Hematopoietic multipotent progenitor cell (in vitro differentiated cells): ENCODE results near the gene DDIT4. TPM values are rescaled to one million over a fixed set of nuclear protein-coding genes. Genes with fewer than 3 reads are reported as not detected.
A peak's percentile ranks its signal among the peaks of the same experiment; 100 is the strongest.

Experiments used
- DNase-seq, 3 donors: peaks; one replicate each; pipeline ENCODE4 v3.0.0-alpha.2; 2011 to 2015; ENCODE audit warnings: low read depth in 2 of 3, low spot score in 2 of 3
- total RNA-seq: library from RNA; depleted of rRNA; stranded (reverse); fragments of >200 nt; gene quantifications from one replicate; pipeline ENCODE4 v1.2.3, GENCODE V29; 2012

DDIT4 gene
- total RNA-seq, 1 donor: 322 TPM

GRCh38 chr10:72315054-72315453 lies 41.3 kb downstream of the DDIT4 start:
- no peak for DNase-seq

DNA sequence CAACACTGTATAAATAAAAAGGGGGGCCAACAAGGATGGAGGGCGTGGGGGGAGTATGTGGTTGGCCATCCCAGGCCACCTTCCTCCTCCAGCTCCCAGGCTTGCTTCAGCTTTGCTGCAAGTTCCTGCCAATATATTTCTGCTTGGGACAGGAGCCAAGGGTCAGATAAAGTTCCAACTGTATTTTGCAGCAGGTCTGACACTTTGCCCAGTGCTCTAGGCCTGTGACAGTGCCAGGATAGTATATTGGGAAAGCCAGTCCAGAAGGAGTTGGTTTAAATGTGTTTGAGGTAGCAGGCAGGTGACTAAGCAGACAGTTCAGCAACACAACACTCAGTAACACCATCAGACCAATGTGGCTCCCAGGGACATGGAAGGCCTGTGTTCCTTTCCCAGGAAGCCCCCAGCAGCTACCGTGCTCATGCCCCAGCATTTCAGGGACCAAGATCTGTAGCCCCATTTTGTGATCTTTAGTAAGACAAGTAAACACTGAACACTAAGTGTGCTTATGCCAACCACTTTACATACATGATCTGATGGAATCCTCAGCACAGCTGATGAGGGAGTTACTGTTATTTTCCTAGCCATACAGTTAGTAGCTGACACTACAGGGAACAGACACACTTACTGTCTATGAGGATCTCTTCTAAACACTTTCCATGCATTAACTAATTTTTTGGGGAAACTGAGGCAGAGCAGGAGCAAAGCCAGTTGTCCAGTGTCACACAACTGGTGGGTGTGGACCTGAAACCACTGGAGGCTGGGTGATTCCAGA lies 42.1 kb downstream of the DDIT4 start:
- DNase-seq: no peak

- no peak for DNase-seq
Measured at GRCh38 chr10:72316386-72316700, 42.6 kb downstream of the DDIT4 start.

DNA sequence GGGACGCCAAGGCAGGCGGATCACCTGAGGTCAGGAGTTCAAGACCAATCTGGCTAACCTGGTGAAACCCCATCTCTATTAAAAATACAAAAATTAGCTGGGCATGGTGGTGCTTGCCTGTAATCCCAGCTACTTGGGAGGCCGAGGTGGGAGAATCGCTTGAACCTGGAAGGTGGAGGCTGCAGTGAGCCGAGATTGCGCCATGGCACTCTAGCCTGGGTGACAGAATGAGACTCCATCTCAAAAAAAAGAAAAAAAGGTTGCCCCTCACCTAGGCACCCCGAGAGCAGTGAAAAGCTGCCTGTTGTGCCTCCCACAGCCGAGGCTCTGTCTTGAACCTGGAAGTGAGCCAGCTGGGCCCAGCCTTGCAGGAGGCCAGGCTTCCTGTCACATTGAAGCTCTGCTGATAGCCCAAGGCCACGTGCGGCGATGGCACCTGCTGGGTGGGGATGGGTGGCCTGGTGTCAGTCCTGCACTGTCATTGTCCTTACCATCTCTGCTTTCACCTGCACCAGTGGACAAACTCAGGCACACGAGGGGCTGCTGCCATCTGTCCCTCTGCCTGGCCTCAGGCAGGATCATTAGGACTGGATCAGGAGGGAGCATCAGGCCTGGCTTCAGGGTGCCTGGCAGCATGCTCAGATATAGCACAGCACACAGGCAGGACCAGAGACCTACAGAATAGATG lies 43.2 kb downstream of the DDIT4 start:
- peak in 2 of 3 donors; percentile 57 to 78 for DNase-seq

GRCh38 chr10:72318418-72319262 lies 44.9 kb downstream of the DDIT4 start:
- DNase-seq: no peak

GRCh38 chr10:72319416-72320254 lies 45.9 kb downstream of the DDIT4 start:
- peak; percentile 77 to 92 (median 92) for DNase-seq

- DNase-seq: peak in 2 of 3 donors; percentile 86 to 95
Measured at GRCh38 chr10:72320676-72321247, 47.0 kb downstream of the DDIT4 start.

DNA sequence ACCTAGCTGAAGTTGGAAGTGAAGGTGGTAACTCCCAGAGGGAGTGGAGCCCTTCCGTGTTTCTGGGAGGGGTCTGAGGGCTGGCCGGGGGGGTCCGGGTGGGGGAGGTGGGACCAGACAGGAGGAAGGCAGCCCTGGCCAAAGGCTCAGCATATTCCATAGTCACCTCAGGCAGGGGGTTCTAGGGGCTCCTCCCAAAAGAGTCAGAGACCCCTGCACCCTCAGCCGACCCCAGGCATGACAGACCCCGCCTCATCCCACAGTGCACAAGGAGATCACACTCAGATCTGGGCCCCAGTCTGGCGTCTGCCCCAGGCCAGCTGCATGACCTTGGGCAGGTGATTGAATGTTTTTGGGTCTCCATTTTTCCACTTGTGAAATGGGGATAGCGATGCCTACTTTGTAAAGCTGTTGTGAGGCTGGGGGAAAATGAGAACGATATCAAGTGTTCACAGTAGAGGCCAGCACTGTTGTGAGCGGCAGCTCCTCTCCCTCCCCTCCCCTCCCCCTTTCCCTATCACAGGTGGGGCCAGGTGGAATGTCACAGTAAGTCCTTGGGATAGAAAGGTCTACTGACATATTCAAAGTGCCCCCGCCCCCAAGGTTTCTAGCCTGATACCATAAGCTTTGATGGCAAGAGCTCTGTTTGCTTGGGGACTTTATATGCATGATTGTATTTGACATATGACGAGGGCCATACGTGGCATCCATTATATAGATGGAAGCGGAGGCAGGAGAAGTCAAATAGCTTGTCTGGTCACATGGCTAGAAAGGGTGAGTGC lies 47.7 kb downstream of the DDIT4 start:
- no peak for DNase-seq

- DNase-seq: no peak
Measured at GRCh38 chr10:72322030-72322279, 48.2 kb downstream of the DDIT4 start.

DNA sequence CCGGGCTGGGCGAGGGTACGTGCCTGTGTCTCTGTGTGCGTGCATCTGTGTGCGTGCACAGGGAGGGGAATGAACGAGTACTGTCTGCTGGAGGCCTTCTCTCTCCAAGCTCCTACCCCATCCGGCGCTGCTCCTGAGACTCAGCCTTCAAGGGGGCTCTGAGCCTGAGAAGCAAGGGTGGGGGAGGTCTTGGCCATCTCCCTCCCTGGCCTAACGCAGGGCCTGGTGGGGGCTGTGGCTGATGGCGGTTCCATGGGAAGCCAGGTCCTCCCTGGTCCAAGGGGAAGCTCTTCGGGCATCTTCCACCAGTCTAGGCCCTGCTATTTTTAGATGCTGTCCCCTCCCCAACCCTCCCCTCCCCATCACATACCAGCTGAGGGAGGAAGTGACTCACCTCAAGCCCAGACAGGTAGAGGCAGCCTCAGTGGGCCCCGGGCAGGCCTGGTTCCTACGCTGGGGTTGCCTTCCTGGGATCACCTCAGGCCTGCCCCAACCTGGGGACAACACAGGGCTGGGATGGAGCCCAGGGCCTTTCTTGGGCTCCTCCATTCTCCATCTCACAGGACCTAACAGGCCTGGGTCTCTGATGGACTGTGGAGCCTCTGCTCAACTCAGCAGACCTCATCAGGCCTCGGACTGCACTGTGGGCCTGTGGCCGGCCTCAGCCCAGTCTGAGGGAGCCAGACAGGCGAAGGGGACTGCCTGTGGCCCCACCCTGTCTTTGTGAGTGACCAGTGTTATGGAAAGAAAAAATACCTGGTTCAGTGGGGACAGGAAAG lies 48.7 kb downstream of the DDIT4 start:
- DNase-seq: no peak

GRCh38 chr10:72323108-72323749 lies 49.5 kb downstream of the DDIT4 start:
- DNase-seq: no peak

- DNase-seq: peak in 2 of 3 donors; percentile 68 to 84
Measured at GRCh38 chr10:72323771-72324191, 50.1 kb downstream of the DDIT4 start.

Other genes with a start within 250 kb of the DDIT4 start
- gene SPOCK2, start 185.4 kb upstream of the DDIT4 start, total RNA-seq: 31.0 TPM
- gene ANAPC16, start 57.9 kb upstream of the DDIT4 start, total RNA-seq: 43.9 TPM
- 11.0 TPM for gene ASCC1, start 57.6 kb upstream of the DDIT4 start, total RNA-seq
- gene DNAJB12, start 81.0 kb downstream of the DDIT4 start, total RNA-seq: 34.7 TPM